ENCODE measurements around the gene ADCY2. TPM values are rescaled to one million over a fixed set of nuclear protein-coding genes. Genes with fewer than 3 reads are reported as not detected.

The ADCY2 gene
- total RNA-seq, 4 donors from 2014 or later: 2.6 to 24.8 (median 10.9) TPM

DNA sequence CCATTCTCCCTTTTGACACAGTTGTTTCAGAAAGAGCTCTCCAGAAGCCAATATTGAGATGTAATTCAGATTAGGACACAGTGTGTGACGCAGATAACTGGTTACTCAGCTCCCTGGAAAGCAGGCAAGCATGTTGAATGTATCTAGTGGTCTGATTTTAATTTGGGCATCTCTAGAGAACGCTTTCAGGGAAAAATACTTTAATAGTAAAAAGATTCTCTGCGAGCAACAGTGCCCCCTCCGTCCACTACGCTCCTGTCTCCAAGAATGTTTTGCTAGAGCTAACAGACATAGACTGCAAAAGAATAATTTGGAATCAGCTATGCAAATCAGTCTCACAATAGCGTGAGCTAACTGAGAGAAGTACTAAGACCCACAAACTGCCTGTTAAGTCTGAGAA lies 431.7 kb downstream of the ADCY2 start:
- no peaks in the 10 kb centered on the region for H3K27me3 ChIP-seq
- no peak overlapping the region for H3K27ac ChIP-seq
- WGBS: 66% methylated on average over 6 of the region's 6 CpGs
- H3K9me3 ChIP-seq: no peaks in the 10 kb centered on the region
- H3K4me3 ChIP-seq: no peak overlapping the region
- H3K4me1 ChIP-seq: no peaks in the 10 kb centered on the region
- no peak for DNase-seq (ENCODE audit: low spot score in 2 of 2)
- no peak for TF ChIP-seq EP300 (IDR thresholded peaks at IDR 0.05)
- TF ChIP-seq POLR2A (IDR thresholded peaks at IDR 0.05): no peak
- TF ChIP-seq POLR2AphosphoS5 (IDR thresholded peaks at IDR 0.05): no peak
- TF ChIP-seq, protein P1, sequence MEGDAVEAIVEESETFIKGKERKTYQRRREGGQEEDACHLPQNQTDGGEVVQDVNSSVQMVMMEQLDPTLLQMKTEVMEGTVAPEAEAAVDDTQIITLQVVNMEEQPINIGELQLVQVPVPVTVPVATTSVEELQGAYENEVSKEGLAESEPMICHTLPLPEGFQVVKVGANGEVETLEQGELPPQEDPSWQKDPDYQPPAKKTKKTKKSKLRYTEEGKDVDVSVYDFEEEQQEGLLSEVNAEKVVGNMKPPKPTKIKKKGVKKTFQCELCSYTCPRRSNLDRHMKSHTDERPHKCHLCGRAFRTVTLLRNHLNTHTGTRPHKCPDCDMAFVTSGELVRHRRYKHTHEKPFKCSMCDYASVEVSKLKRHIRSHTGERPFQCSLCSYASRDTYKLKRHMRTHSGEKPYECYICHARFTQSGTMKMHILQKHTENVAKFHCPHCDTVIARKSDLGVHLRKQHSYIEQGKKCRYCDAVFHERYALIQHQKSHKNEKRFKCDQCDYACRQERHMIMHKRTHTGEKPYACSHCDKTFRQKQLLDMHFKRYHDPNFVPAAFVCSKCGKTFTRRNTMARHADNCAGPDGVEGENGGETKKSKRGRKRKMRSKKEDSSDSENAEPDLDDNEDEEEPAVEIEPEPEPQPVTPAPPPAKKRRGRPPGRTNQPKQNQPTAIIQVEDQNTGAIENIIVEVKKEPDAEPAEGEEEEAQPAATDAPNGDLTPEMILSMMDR (IDR thresholded peaks at IDR 0.05): no peak
- H3K36me3 ChIP-seq: peaks cover 7% of the 10 kb centered on the region

DNA sequence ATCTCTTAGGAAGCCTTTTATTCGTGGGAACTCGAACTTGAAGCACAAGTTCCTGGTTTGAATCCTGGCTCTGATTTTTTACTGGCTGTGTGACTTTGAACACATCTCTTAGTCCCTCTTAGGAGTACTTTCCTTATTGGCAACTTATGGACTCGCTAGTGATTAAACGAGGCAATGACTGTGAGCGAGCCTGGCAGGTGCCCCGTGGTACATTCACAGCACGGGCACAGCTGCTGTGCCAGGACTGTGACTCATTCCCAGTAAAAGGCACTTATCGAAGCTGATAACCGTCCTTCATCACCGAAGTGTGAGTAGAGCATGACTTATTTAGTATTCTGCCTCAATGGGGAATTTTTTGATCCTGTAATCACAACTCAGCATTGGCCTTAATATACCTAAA lies 432.3 kb downstream of the ADCY2 start:
- 78% methylated on average over 10 of the region's 10 CpGs for WGBS
- Histone ChIP-seq H3K4me1 (no peaks in the 10 kb centered on the region), H3K27ac (no peak overlapping the region), H3K27me3 (no peaks in the 10 kb centered on the region), H3K4me3 (no peak overlapping the region), H3K9me3 (no peaks in the 10 kb centered on the region), H3K36me3 (peaks cover 7% of the 10 kb centered on the region)
- no peak for DNase-seq (ENCODE audit: low spot score in 2 of 2)
- TF ChIP-seq EP300 (IDR thresholded peaks at IDR 0.05) (no peak), POLR2A (IDR thresholded peaks at IDR 0.05) (no peak), POLR2AphosphoS5 (IDR thresholded peaks at IDR 0.05) (no peak)
- TF ChIP-seq, protein P1 (IDR thresholded peaks at IDR 0.05): no peak

GRCh38 chr5:7834982-7835381 lies 439.0 kb downstream of the ADCY2 start:
- Histone ChIP-seq H3K27ac (no peak overlapping the region), H3K27me3 (no peaks in the 10 kb centered on the region), H3K4me3 (no peak overlapping the region), H3K9me3 (no peaks in the 10 kb centered on the region), H3K36me3 (no peaks in the 10 kb centered on the region), H3K4me1 (no peaks in the 10 kb centered on the region)
- TF ChIP-seq POLR2A (IDR thresholded peaks at IDR 0.05) (no peak), POLR2AphosphoS5 (IDR thresholded peaks at IDR 0.05) (no peak), EP300 (IDR thresholded peaks at IDR 0.05) (no peak)
- TF ChIP-seq, protein P1 (IDR thresholded peaks at IDR 0.05): no peak
- 85% methylated on average over 4 of the region's 4 CpGs for WGBS
- DNase-seq (ENCODE audit: low spot score in 2 of 2): no peak

GRCh38 chr5:7837403-7837802 lies 441.5 kb downstream of the ADCY2 start:
- WGBS: 72% methylated on average over 3 of the region's 3 CpGs
- H3K4me3 ChIP-seq: no peak overlapping the region
- TF ChIP-seq, protein P1 (IDR thresholded peaks at IDR 0.05): no peak
- TF ChIP-seq EP300 (IDR thresholded peaks at IDR 0.05) (no peak), POLR2AphosphoS5 (IDR thresholded peaks at IDR 0.05) (no peak), POLR2A (IDR thresholded peaks at IDR 0.05) (no peak)
- H3K36me3 ChIP-seq: no peaks in the 10 kb centered on the region
- no peak for DNase-seq (ENCODE audit: low spot score in 2 of 2)
- no peaks in the 10 kb centered on the region for H3K4me1 ChIP-seq
- no peaks in the 10 kb centered on the region for H3K9me3 ChIP-seq
- H3K27me3 ChIP-seq: peaks cover under 1% of the 10 kb centered on the region
- H3K27ac ChIP-seq: no peak overlapping the region

DNA sequence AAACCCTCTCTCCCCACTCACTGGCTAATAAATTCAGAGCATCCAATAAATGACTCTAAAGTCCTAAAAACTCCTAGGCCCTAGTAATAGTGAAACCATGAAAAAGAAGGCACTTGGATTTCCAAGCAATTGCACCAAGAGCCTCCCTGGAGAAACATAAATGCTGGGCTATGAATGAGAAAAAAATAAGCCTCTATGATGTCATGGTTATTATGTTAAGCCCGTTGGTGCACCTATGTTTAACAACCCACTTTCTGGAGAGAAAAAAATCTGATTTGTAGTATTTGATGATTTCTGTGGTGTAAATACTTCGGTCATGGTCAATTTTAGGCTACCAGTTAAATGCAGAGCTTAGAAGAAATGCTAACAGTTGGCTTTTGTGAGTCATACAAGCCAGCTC lies 446.6 kb downstream of the ADCY2 start:
- Histone ChIP-seq H3K9me3 (no peaks in the 10 kb centered on the region), H3K4me1 (no peaks in the 10 kb centered on the region), H3K27ac (no peak overlapping the region), H3K36me3 (no peaks in the 10 kb centered on the region), H3K27me3 (peaks cover 6% of the 10 kb centered on the region), H3K4me3 (no peak overlapping the region)
- no peak for TF ChIP-seq POLR2A (IDR thresholded peaks at IDR 0.05)
- no peak for TF ChIP-seq EP300 (IDR thresholded peaks at IDR 0.05)
- TF ChIP-seq, protein P1 (IDR thresholded peaks at IDR 0.05): no peak
- TF ChIP-seq POLR2AphosphoS5 (IDR thresholded peaks at IDR 0.05): no peak
- WGBS: 67% methylated on average over 2 of the region's 2 CpGs
- no peak for DNase-seq (ENCODE audit: low spot score in 2 of 2)
